AG09319 (cell line): ENCODE data around the gene SRGN.
"Not testable (repeated sequence)": the region's sequence is repeated elsewhere in the genome, so short reads cannot be mapped to it uniquely, and the experiment has no call there.

Experiments used
- DNase-seq: peaks from one replicate; pipeline ENCODE4 v3.0.0-alpha.2; 2010; ENCODE audit warnings: low read depth; ENCODE audit errors: extremely low read depth
- TF ChIP-seq, protein P1 (sequence below): IDR thresholded peaks from 2 replicates; pipeline ENCODE4 v1.5.1; 2011; ENCODE audit warnings: low read depth, mild to moderate bottlenecking, inconsistent platforms, low read length, moderate library complexity

Gene SRGN

DNA sequence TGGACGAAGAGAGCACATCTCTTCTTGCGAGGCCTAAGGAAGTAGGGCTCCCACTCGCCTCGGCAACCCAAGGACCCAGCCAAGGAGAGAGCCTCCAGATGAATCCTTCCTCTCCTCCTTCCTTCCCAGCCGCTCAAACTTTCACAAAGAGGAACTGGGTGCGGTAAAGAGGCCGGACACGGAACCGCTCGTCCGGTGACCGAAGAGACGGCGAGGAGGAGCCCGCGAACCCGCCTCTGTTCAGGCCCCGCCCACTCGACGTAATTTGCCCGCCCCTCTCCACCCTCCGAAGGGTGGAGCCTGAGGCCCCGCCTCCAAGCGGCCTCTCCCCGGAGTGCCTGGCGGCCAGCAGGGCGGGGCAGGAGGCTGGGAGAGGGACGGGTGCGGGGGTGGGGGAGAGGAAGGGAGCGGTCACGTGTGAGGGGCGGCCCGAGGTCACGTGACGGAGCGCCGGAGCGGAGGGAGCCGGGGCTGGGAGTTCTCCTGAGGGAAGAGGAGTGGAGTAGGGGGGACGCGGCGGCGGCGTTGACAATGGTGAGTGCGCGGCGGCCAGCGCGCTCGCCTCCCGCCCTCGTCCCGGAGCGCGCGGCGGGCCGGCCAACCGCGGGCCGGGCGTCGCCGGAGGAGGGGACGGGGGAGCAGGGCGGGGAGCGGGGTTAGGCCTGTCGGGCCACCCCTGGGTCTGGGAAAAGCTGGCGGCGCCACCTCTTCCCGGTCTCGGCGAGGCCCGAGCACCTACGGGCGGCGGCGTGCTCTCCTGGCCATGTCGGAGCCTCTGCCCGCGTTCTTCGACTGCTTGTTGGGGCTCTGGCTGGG lies 36.1 kb downstream of the SRGN start, which contains the start of gene VPS26A:
VPS26A (plus strand) TSS at position 432 of the 816 bp plus-strand sequence; CDS start at position 532, 100 bp downstream.
- TF ChIP-seq, protein P1, sequence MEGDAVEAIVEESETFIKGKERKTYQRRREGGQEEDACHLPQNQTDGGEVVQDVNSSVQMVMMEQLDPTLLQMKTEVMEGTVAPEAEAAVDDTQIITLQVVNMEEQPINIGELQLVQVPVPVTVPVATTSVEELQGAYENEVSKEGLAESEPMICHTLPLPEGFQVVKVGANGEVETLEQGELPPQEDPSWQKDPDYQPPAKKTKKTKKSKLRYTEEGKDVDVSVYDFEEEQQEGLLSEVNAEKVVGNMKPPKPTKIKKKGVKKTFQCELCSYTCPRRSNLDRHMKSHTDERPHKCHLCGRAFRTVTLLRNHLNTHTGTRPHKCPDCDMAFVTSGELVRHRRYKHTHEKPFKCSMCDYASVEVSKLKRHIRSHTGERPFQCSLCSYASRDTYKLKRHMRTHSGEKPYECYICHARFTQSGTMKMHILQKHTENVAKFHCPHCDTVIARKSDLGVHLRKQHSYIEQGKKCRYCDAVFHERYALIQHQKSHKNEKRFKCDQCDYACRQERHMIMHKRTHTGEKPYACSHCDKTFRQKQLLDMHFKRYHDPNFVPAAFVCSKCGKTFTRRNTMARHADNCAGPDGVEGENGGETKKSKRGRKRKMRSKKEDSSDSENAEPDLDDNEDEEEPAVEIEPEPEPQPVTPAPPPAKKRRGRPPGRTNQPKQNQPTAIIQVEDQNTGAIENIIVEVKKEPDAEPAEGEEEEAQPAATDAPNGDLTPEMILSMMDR: no peak; the same call in 1 of the 2 replicates

DNA sequence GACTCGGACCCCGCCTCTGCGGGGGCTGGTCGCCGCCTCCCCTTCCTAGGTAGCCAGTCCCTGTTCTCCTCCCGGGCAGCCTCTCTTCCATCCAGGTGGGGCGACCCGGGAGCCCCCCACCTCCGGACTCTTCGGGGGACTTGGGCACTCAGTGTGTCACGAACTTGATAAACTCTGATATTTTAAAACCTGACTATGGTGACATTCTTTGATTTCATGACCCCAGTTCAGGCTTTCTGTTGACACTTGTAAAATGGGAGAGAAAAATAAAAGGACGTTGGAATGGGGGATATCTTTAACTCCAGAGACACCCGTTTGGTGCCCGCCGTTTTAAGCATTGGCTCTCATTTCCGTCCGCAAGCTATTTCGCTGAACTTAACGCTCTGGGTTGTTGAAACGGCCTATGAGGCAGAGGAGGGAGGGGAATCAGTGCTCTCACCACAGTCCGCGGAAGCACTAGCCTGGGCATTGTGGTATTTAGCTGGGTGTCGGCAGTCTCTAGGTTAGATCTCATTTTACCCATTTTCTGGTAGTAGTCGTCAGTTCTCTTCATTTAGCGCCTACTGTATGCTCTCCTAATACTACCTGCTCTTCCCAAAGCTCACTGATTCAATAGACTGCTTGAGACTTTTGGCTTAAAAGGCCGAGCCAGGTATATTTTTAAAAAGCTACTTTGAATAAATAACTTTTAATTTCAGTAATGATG lies 36.8 kb downstream of the SRGN start:
- TF ChIP-seq, protein P1: no peak
- peak; percentile 7 for DNase-seq

More for the DNA sequence above, 36.1 kb downstream of the SRGN start, which contains the start of gene VPS26A:
- peak; percentile 97 for DNase-seq

DNA sequence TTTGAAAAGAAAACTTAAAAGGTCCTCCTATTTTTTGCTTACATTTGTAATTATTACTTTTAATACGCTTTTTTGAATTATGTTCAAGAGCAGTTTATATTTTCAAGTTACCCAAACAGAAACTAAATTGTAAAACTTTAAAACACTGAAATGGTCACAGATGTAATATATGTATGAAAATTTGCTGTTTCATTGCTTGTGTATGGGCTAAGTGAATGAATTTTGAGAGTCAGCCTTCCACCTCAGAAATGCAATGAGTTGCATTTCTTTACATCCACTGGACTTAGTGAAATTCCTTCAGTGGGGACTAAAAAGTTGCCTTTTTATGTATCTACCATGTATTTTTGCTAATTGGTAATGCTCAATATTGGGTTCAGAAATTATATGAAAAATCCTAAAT lies 37.7 kb downstream of the SRGN start:
- no peak for DNase-seq
- TF ChIP-seq, protein P1: no peak

DNA sequence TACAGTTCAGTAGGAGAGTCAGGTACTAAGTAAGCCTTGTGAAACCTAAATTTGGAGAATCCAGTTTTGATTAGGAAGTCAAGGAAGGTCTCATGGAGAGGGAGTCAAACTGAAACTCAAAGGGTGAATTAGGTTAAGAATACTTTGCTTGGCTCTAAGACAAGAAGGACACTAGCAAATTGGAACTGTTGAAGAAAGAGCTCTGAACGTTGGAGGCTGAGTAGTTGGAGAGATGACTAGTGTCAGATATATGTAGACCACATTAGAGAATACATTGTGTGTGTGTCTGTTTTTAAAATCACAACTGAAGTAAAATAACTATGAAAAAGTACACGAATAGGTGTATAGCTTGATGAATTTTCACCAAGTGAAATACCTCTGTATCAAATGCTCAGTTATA lies 42.3 kb downstream of the SRGN start:
- TF ChIP-seq, protein P1: no peak
- no peak for DNase-seq

DNA sequence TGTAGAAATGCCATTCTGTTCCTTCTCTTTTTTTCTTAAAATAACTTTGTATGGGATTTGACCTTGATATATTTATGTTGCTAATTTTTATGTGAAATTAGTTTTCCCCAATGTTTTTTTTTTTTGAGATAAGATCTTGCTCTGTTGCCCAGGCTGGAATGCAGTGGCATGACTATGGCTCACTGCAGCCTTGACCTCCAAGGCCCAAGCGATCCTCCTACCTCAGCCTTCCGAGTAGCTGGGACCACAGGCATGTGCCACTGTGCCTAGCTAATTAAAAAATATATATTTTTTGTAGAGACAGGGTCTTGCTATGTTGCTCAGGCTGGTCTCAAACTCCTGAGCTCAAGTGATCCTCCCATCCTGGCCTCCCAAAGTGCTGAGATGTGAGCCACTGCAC lies 52.1 kb downstream of the SRGN start:
- DNase-seq: no peak
- TF ChIP-seq, protein P1: no peak

DNA sequence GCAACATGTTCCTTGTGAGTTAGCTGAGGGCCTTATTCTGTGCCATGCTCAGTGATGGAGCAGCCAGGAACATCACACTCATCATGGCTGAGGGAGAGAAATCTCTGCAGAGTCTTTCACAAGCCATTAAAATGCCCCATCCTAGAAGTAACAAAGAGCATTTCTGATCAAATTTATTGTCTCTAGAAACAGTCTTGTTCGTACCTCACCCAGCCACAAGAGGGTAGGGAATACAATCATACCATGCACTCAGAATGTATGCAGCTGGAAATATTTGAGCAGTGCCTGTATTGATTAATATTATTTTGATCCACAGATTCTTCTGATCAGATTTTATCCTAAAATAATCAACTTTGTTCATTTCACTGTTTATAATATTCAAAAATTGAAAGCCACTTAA lies 53.4 kb downstream of the SRGN start:
- no peak for DNase-seq
- TF ChIP-seq, protein P1: no peak

DNA sequence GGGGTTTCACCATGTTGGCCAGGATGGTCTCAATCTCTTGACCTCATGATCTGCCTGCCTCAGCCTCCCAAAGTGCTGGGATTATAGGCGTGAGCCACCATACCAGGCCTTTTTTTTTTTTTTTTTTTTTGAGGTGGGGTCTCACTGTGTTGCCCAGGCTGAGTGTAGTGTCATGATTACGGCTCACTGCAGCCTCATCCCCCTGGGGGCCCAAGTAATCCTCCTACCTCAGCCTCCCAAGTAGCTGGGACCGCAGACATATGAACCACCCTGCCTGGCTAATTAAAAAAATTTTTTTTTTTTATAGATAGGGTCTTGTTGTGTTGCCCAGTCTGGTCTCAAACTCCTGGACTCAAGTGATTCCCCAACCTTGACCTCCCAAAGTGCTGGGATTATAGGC lies 54.2 kb downstream of the SRGN start:
- DNase-seq: not testable (repeated sequence)
